Measurements from ENCODE around the gene PDGFRB.

PDGFRB gene

GRCh38 chr5:150131978-150132694 is 23.5 kb downstream of the PDGFRB start:
- Histone ChIP-seq H3K27ac (ENCODE audit: insufficient read depth, low read depth, low read length, poor library complexity, severe bottlenecking) (no peak overlapping the region), H3K4me1 (ENCODE audit: control insufficient read depth, insufficient read depth, low read length) (peaks cover 20% of the 10 kb centered on the region), H3K36me3 (ENCODE audit: control insufficient read depth, insufficient read depth, low read length) (no peaks in the 10 kb centered on the region), H3K9me3 (ENCODE audit: control insufficient read depth, low read length) (no peaks in the 10 kb centered on the region), H3K4me3 (ENCODE audit: insufficient read depth, low read depth, low read length) (no peak overlapping the region), H3K27me3 (ENCODE audit: control insufficient read depth, insufficient read depth, low read length, poor library complexity, severe bottlenecking) (no peaks in the 10 kb centered on the region)
- WGBS, 2 experiments: 86 to 92% methylated on average over 12 of the region's 12 CpGs

DNA sequence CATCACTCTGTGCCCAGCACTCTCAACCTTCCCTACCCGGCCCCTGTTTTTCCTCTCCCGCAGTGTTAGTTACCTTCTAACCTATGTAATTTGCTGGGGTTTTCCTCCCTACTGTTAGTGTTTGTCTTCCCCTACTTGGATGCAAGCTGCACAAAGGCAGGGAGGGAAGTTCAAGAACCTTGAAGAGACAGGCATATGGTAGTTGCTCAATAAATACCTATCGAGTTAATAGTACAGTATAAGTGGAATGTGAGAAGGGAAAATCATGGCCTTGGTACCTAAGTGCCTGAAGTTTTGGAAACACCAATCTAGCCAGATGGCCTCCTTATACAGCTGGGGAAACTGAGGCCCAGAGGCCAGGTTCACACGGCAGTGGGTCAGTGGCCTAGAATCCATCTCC is 24.2 kb downstream of the PDGFRB start:
- H3K4me1 ChIP-seq (ENCODE audit: control insufficient read depth, insufficient read depth, low read length): peaks cover 14% of the 10 kb centered on the region
- 89 to 90% methylated on average over 4 of the region's 4 CpGs for WGBS, 2 experiments
- H3K36me3 ChIP-seq (ENCODE audit: control insufficient read depth, insufficient read depth, low read length): no peaks in the 10 kb centered on the region
- no peak overlapping the region for H3K4me3 ChIP-seq (ENCODE audit: insufficient read depth, low read depth, low read length)
- H3K27me3 ChIP-seq (ENCODE audit: control insufficient read depth, insufficient read depth, low read length, poor library complexity, severe bottlenecking): no peaks in the 10 kb centered on the region
- no peak overlapping the region for H3K27ac ChIP-seq (ENCODE audit: insufficient read depth, low read depth, low read length, poor library complexity, severe bottlenecking)
- no peaks in the 10 kb centered on the region for H3K9me3 ChIP-seq (ENCODE audit: control insufficient read depth, low read length)

- H3K4me3 ChIP-seq (ENCODE audit: insufficient read depth, low read depth, low read length): no peak overlapping the region
- peaks cover 9% of the 10 kb centered on the region for H3K4me1 ChIP-seq (ENCODE audit: control insufficient read depth, insufficient read depth, low read length)
- H3K9me3 ChIP-seq (ENCODE audit: control insufficient read depth, low read length): no peaks in the 10 kb centered on the region
- H3K36me3 ChIP-seq (ENCODE audit: control insufficient read depth, insufficient read depth, low read length): no peaks in the 10 kb centered on the region
- no peak overlapping the region for H3K27ac ChIP-seq (ENCODE audit: insufficient read depth, low read depth, low read length, poor library complexity, severe bottlenecking)
- no peaks in the 10 kb centered on the region for H3K27me3 ChIP-seq (ENCODE audit: control insufficient read depth, insufficient read depth, low read length, poor library complexity, severe bottlenecking)
- WGBS, 2 experiments: 53% methylated on average over 8 of the region's 8 CpGs
These were observed 25.1 kb downstream of the PDGFRB start for GRCh38 chr5:150130493-150130922.

DNA sequence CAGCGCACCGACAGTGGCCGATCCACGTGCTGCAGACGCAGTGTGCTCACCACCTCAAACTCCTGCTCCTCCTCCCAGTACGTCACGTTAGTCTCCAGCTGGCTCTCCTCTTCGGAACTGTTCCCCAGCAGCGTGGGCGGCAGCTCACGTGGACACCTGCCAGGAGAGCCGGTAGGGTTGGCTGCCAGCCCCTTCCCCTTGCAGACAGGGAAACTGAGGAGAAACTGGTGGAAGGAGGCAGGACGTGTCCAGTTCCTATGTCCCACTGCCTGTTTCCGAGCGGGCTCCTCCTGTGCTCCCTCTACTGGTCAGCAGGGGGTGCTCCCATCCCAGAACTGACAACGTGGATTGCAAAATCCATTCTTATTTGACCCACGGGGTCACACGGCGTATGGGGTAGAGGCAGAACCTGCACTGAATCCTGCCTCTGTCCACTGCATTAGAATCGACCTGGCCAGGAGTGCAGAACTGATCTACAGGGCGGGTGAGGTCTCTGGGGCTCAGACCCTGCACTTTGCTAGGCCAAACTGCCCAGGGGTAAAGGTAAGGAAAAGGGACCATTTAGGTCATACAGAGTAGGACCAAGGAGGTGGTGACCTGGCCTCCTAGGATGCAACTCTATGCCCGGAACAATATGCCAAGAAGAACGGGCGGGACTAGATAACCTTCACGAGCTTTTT is 25.7 kb downstream of the PDGFRB start:
- 51 to 53% methylated on average over 25 of the region's 25 CpGs for WGBS, 2 experiments
- Histone ChIP-seq H3K36me3 (ENCODE audit: control insufficient read depth, insufficient read depth, low read length) (no peaks in the 10 kb centered on the region), H3K4me1 (ENCODE audit: control insufficient read depth, insufficient read depth, low read length) (peaks cover 9% of the 10 kb centered on the region), H3K27me3 (ENCODE audit: control insufficient read depth, insufficient read depth, low read length, poor library complexity, severe bottlenecking) (no peaks in the 10 kb centered on the region), H3K4me3 (ENCODE audit: insufficient read depth, low read depth, low read length) (no peak overlapping the region), H3K9me3 (ENCODE audit: control insufficient read depth, low read length) (no peaks in the 10 kb centered on the region), H3K27ac (ENCODE audit: insufficient read depth, low read depth, low read length, poor library complexity, severe bottlenecking) (no peak overlapping the region)

DNA sequence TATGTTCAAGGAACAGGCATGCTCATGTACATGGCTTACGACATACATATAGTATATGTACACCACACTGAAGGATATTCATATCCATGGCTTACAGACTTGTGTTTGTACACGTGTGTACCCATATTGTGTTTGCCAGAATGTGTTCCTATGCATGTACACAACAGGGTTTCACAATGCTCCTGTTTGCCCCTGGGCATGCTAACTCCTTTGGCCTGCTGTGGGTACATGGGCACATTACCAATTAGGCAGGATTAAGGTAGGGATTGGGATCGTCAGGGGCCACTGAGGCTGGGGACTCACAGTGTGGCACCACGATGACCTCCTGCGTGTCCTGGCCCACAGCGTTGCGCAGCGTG is 26.2 kb downstream of the PDGFRB start:
- Histone ChIP-seq H3K27me3 (ENCODE audit: control insufficient read depth, insufficient read depth, low read length, poor library complexity, severe bottlenecking) (no peaks in the 10 kb centered on the region), H3K27ac (ENCODE audit: insufficient read depth, low read depth, low read length, poor library complexity, severe bottlenecking) (no peak overlapping the region)
- 86 to 89% methylated on average over 8 of the region's 8 CpGs for WGBS, 2 experiments

DNA sequence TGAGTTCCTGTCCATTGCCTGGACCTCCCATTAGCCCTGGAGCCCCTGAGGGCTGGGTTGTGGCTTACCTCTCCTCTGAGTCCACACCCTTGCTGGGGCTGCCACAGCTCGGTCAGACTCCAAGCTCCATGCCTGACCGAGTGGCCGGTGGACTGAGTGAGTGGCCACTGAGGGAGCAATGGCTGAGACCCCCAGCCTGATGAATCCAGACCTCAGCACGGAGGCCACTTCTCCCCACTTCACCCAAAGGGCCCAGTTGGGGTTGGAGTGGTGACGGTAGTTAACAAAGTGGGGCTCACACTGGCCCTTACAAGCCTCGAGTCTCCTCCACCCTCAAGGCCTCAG is 28.8 kb downstream of the PDGFRB start:
- no peaks in the 10 kb centered on the region for H3K9me3 ChIP-seq (ENCODE audit: control insufficient read depth, low read length)
- H3K4me3 ChIP-seq (ENCODE audit: insufficient read depth, low read depth, low read length): no peak overlapping the region
- no peaks in the 10 kb centered on the region for H3K27me3 ChIP-seq (ENCODE audit: control insufficient read depth, insufficient read depth, low read length, poor library complexity, severe bottlenecking)
- WGBS, 2 experiments: 83 to 84% methylated on average over 6 of the region's 6 CpGs
- peaks cover 9% of the 10 kb centered on the region for H3K4me1 ChIP-seq (ENCODE audit: control insufficient read depth, insufficient read depth, low read length)
- no peak overlapping the region for H3K27ac ChIP-seq (ENCODE audit: insufficient read depth, low read depth, low read length, poor library complexity, severe bottlenecking)
- H3K36me3 ChIP-seq (ENCODE audit: control insufficient read depth, insufficient read depth, low read length): no peaks in the 10 kb centered on the region

More for the DNA sequence above, 26.2 kb downstream of the PDGFRB start:
- Histone ChIP-seq H3K4me1 (ENCODE audit: control insufficient read depth, insufficient read depth, low read length) (peaks cover 9% of the 10 kb centered on the region), H3K9me3 (ENCODE audit: control insufficient read depth, low read length) (no peaks in the 10 kb centered on the region), H3K4me3 (ENCODE audit: insufficient read depth, low read depth, low read length) (no peak overlapping the region), H3K36me3 (ENCODE audit: control insufficient read depth, insufficient read depth, low read length) (no peaks in the 10 kb centered on the region)

- no peaks in the 10 kb centered on the region for H3K36me3 ChIP-seq (ENCODE audit: control insufficient read depth, insufficient read depth, low read length)
- H3K27ac ChIP-seq (ENCODE audit: insufficient read depth, low read depth, low read length, poor library complexity, severe bottlenecking): no peak overlapping the region
- H3K27me3 ChIP-seq (ENCODE audit: control insufficient read depth, insufficient read depth, low read length, poor library complexity, severe bottlenecking): no peaks in the 10 kb centered on the region
- no peak overlapping the region for H3K4me3 ChIP-seq (ENCODE audit: insufficient read depth, low read depth, low read length)
- H3K9me3 ChIP-seq (ENCODE audit: control insufficient read depth, low read length): no peaks in the 10 kb centered on the region
- H3K4me1 ChIP-seq (ENCODE audit: control insufficient read depth, insufficient read depth, low read length): peaks cover 9% of the 10 kb centered on the region
- WGBS, 2 experiments: 87 to 88% methylated on average over 10 of the region's 10 CpGs
These were observed 29.3 kb downstream of the PDGFRB start for GRCh38 chr5:150126199-150126920.

- Histone ChIP-seq H3K36me3 (ENCODE audit: control insufficient read depth, insufficient read depth, low read length) (no peaks in the 10 kb centered on the region), H3K27me3 (ENCODE audit: control insufficient read depth, insufficient read depth, low read length, poor library complexity, severe bottlenecking) (no peaks in the 10 kb centered on the region), H3K4me1 (ENCODE audit: control insufficient read depth, insufficient read depth, low read length) (peaks cover under 1% of the 10 kb centered on the region), H3K4me3 (ENCODE audit: insufficient read depth, low read depth, low read length) (no peak overlapping the region), H3K9me3 (ENCODE audit: control insufficient read depth, low read length) (no peaks in the 10 kb centered on the region), H3K27ac (ENCODE audit: insufficient read depth, low read depth, low read length, poor library complexity, severe bottlenecking) (no peak overlapping the region)
- 94 to 98% methylated on average over 10 of the region's 10 CpGs for WGBS, 2 experiments
These were observed 30.3 kb downstream of the PDGFRB start for GRCh38 chr5:150125334-150125733.

DNA sequence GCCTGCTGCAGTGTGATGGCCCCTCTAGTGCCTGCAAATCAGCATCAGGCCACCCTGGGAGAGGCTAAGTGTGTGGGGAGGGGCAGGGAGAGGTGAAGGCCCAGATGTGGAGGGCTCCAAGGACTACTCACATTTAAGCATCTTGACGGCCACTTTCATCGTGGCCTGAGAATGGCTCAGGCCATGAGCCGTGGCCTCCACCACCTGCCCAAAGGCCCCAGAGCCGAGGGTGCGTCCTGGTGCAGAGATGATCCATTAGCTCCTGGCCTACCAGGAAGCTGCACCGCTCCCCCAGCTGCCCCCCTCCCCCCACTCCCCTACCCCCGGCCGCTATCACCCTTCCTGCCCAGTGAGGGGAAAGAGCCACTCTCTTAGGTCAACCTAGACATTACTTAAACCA is 31.0 kb downstream of the PDGFRB start:
- Histone ChIP-seq H3K36me3 (ENCODE audit: control insufficient read depth, insufficient read depth, low read length) (no peaks in the 10 kb centered on the region), H3K4me3 (ENCODE audit: insufficient read depth, low read depth, low read length) (no peak overlapping the region), H3K27me3 (ENCODE audit: control insufficient read depth, insufficient read depth, low read length, poor library complexity, severe bottlenecking) (no peaks in the 10 kb centered on the region), H3K27ac (ENCODE audit: insufficient read depth, low read depth, low read length, poor library complexity, severe bottlenecking) (no peak overlapping the region), H3K4me1 (ENCODE audit: control insufficient read depth, insufficient read depth, low read length) (no peaks in the 10 kb centered on the region), H3K9me3 (ENCODE audit: control insufficient read depth, low read length) (no peaks in the 10 kb centered on the region)
- 86 to 90% methylated on average over 7 to 8 of the region's 8 CpGs for WGBS, 2 experiments

- WGBS, 2 experiments: 86 to 93% methylated on average over 11 of the region's 11 CpGs
- H3K27ac ChIP-seq (ENCODE audit: insufficient read depth, low read depth, low read length, poor library complexity, severe bottlenecking): no peak overlapping the region
- no peaks in the 10 kb centered on the region for H3K36me3 ChIP-seq (ENCODE audit: control insufficient read depth, insufficient read depth, low read length)
- no peaks in the 10 kb centered on the region for H3K4me1 ChIP-seq (ENCODE audit: control insufficient read depth, insufficient read depth, low read length)
- H3K9me3 ChIP-seq (ENCODE audit: control insufficient read depth, low read length): no peaks in the 10 kb centered on the region
- no peaks in the 10 kb centered on the region for H3K27me3 ChIP-seq (ENCODE audit: control insufficient read depth, insufficient read depth, low read length, poor library complexity, severe bottlenecking)
- H3K4me3 ChIP-seq (ENCODE audit: insufficient read depth, low read depth, low read length): no peak overlapping the region
These were observed 31.5 kb downstream of the PDGFRB start for GRCh38 chr5:150124111-150124557.

Measured in ectodermal cell (in vitro differentiated cells).